ENCODE results near the gene KMT2C. TPM values are rescaled to one million over a fixed set of nuclear protein-coding genes. Genes with fewer than 3 reads are reported as not detected.

Gene KMT2C
- total RNA-seq, 1 donor: 36.2 TPM

GRCh38 chr7:152120776-152121175 lies 315.0 kb downstream of the KMT2C start:
- no peak overlapping the region for H3K4me2 ChIP-seq (ENCODE audit: insufficient read depth, low read length)
- no peak for DNase-seq (ENCODE audit: insufficient read length, low spot score, missing footprints)
- H4K20me1 ChIP-seq (ENCODE audit: insufficient read depth, low read length): peaks cover 2% of the 10 kb centered on the region
- H3K79me2 ChIP-seq (ENCODE audit: insufficient read depth, low read length): no peaks in the 10 kb centered on the region
- no peak overlapping the region for H2AFZ ChIP-seq (ENCODE audit: low read length)
- no peak overlapping the region for H3K4me3 ChIP-seq (ENCODE audit: insufficient read depth, low read length)
- peaks cover 3% of the 10 kb centered on the region for H3K9me3 ChIP-seq (ENCODE audit: low read depth, low read length)
- H3K36me3 ChIP-seq (ENCODE audit: insufficient read depth, low read length): peaks cover 80% of the 10 kb centered on the region
- H3K27ac ChIP-seq (ENCODE audit: low read depth, low read length): no peak overlapping the region
- H3K27me3 ChIP-seq (ENCODE audit: insufficient read depth, low read length): no peaks in the 10 kb centered on the region
- H3K4me1 ChIP-seq (ENCODE audit: insufficient read depth, low read length): no peaks in the 10 kb centered on the region
- TF ChIP-seq CTCF (IDR thresholded peaks at IDR 0.05; ENCODE audit: extremely low read depth, low read depth, low read length): no peak

DNA sequence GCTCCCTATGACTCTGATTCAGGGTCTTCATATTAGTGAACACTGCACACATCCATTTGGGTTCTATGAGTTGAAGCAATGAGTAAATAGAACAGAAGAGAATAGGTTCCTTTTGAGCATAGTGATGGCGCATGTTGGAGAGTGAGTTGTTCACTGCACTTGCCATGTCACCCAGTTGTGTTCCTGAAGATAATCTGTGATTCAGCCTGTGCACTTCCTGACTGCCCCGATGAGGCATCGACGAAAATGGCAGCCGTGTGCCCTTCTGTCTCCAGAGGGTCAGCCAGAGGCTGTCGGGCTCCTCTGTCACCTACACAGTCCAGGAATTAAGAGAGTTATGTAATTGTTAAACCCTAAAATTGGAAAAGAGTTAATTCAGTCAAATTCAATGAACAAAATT lies 315.6 kb downstream of the KMT2C start:
- no peak overlapping the region for H3K4me3 ChIP-seq (ENCODE audit: insufficient read depth, low read length)
- H3K9me3 ChIP-seq (ENCODE audit: low read depth, low read length): peaks cover 3% of the 10 kb centered on the region
- H3K4me2 ChIP-seq (ENCODE audit: insufficient read depth, low read length): no peak overlapping the region
- DNase-seq (ENCODE audit: insufficient read length, low spot score, missing footprints): no peak
- H3K4me1 ChIP-seq (ENCODE audit: insufficient read depth, low read length): no peaks in the 10 kb centered on the region
- TF ChIP-seq CTCF (IDR thresholded peaks at IDR 0.05; ENCODE audit: extremely low read depth, low read depth, low read length): no peak
- peaks cover 2% of the 10 kb centered on the region for H4K20me1 ChIP-seq (ENCODE audit: insufficient read depth, low read length)
- H3K79me2 ChIP-seq (ENCODE audit: insufficient read depth, low read length): no peaks in the 10 kb centered on the region
- peaks cover 84% of the 10 kb centered on the region for H3K36me3 ChIP-seq (ENCODE audit: insufficient read depth, low read length)
- H3K27ac ChIP-seq (ENCODE audit: low read depth, low read length): no peak overlapping the region
- no peak overlapping the region for H2AFZ ChIP-seq (ENCODE audit: low read length)
- H3K27me3 ChIP-seq (ENCODE audit: insufficient read depth, low read length): no peaks in the 10 kb centered on the region

- no peak for TF ChIP-seq CTCF (IDR thresholded peaks at IDR 0.05; ENCODE audit: extremely low read depth, low read depth, low read length)
- no peak for DNase-seq (ENCODE audit: insufficient read length, low spot score, missing footprints)
- Histone ChIP-seq H3K27ac (ENCODE audit: low read depth, low read length) (no peak overlapping the region), H3K79me2 (ENCODE audit: insufficient read depth, low read length) (no peaks in the 10 kb centered on the region), H3K4me2 (ENCODE audit: insufficient read depth, low read length) (no peak overlapping the region), H2AFZ (ENCODE audit: low read length) (no peak overlapping the region), H4K20me1 (ENCODE audit: insufficient read depth, low read length) (no peaks in the 10 kb centered on the region), H3K27me3 (ENCODE audit: insufficient read depth, low read length) (no peaks in the 10 kb centered on the region), H3K9me3 (ENCODE audit: low read depth, low read length) (no peaks in the 10 kb centered on the region), H3K4me1 (ENCODE audit: insufficient read depth, low read length) (no peaks in the 10 kb centered on the region), H3K36me3 (ENCODE audit: insufficient read depth, low read length) (peaks cover 64% of the 10 kb centered on the region), H3K4me3 (ENCODE audit: insufficient read depth, low read length) (no peak overlapping the region)
These were observed 318.4 kb downstream of the KMT2C start for GRCh38 chr7:152117356-152117755.

DNA sequence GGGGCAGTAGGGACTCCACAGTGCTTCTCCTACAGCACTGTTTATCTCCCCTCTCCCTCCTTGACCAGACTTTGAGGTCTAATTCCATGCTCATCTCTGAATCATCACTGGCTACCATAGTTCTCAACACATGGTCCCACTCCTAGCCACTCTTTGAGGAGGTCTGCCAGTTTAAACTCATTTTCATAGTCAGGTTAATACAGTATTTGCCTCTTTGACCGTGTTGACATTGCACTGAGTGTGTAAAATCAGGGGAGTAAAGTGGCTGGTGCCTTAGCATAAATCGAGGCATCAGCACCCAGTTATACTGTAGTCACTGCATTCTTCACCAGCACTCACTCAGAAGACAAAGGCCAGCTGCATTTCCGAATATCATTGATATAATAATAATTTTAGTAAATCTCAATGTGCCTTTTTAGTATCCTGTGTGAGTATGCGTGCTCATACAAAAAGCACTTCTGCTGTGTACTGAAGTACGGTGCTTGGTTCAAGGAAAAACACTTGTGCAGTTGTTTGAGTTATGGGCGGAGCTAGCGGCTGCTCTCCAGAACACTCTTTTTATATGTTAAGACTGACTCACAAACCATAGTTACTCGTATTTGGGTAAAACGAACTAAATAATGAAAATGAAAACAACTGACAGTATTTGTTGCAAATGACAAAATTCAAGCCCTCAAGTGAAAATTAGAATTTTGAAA lies 320.6 kb downstream of the KMT2C start:
- Histone ChIP-seq H3K4me3 (ENCODE audit: insufficient read depth, low read length) (no peak overlapping the region), H3K27me3 (ENCODE audit: insufficient read depth, low read length) (no peaks in the 10 kb centered on the region), H3K27ac (ENCODE audit: low read depth, low read length) (no peak overlapping the region)

More for the DNA sequence above, 320.6 kb downstream of the KMT2C start:
- Histone ChIP-seq H3K36me3 (ENCODE audit: insufficient read depth, low read length) (peaks cover 50% of the 10 kb centered on the region), H3K4me2 (ENCODE audit: insufficient read depth, low read length) (no peak overlapping the region), H4K20me1 (ENCODE audit: insufficient read depth, low read length) (no peaks in the 10 kb centered on the region), H2AFZ (ENCODE audit: low read length) (no peak overlapping the region), H3K4me1 (ENCODE audit: insufficient read depth, low read length) (no peaks in the 10 kb centered on the region), H3K9me3 (ENCODE audit: low read depth, low read length) (no peaks in the 10 kb centered on the region), H3K79me2 (ENCODE audit: insufficient read depth, low read length) (no peaks in the 10 kb centered on the region)
- no peak for DNase-seq (ENCODE audit: insufficient read length, low spot score, missing footprints)
- no peak for TF ChIP-seq CTCF (IDR thresholded peaks at IDR 0.05; ENCODE audit: extremely low read depth, low read depth, low read length)
